ENCODE data around the gene TEAD3. TPM values are rescaled to one million over a fixed set of nuclear protein-coding genes. Genes with fewer than 3 reads are reported as not detected.

TEAD3 gene
- total RNA-seq, 4 donors from 2014 or later = 10.2 to 107 (median 17.2) TPM

DNA sequence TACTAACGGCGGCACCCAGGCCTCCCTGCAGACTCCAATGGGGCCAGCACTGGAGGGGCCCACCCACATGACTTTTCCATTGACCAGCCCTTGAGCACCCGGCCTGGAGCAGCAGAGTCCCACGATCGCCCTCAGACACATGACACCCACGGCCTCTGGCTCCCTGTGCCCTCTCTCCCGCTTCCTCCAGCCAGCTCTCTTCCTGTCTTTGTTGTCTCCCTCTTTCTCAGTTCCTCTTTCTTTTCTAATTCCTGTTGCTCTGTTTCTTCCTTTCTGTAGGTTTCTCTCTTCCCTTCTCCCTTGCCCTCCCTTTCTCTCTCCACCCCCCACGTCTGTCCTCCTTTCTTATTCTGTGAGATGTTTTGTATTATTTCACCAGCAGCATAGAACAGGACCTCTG, 70.8 kb downstream of the TEAD3 start:
- Histone ChIP-seq H3K27ac (no peak overlapping the region), H3K9me3 (no peaks in the 10 kb centered on the region), H3K27me3 (no peaks in the 10 kb centered on the region), H3K4me3 (no peak overlapping the region), H3K36me3 (no peaks in the 10 kb centered on the region), H3K4me1 (no peaks in the 10 kb centered on the region)
- TF ChIP-seq CTCF (IDR thresholded peaks at IDR 0.05) (no peak), POLR2A (IDR thresholded peaks at IDR 0.05) (no peak)
- intact Hi-C loops (cut with DNase I; ENCODE audit: low total_unique reads) = no loop called here
- DNase-seq = no peak

GRCh38 chr6:35425284-35425683, 71.6 kb downstream of the TEAD3 start:
- Histone ChIP-seq H3K27me3 (no peaks in the 10 kb centered on the region), H3K9me3 (no peaks in the 10 kb centered on the region), H3K36me3 (no peaks in the 10 kb centered on the region), H3K4me3 (no peak overlapping the region), H3K27ac (no peak overlapping the region), H3K4me1 (no peaks in the 10 kb centered on the region)
- no peak for TF ChIP-seq POLR2A (IDR thresholded peaks at IDR 0.05)
- no peak for TF ChIP-seq CTCF (IDR thresholded peaks at IDR 0.05)
- intact Hi-C loops (cut with DNase I; ENCODE audit: low total_unique reads) = no loop called here
- no peak for DNase-seq

Small RNAs within 50 kb of the gene (microRNA-seq; reads per million reads assigned to microRNA genes)
- not detected for gene MIR7111 (ENCODE audit: borderline microRNAs expressed, borderline replicate concordance)

Small RNAs within 50 kb of the gene (small RNA-seq; reads per million reads assigned to genes)
- not detected for gene MIR7111

Other genes with a start within 250 kb of the TEAD3 start
- 10 to 100 TPM; 18.9 to 56.1 (median 41.1) TPM for gene ZNF76, start 237.3 kb downstream of the TEAD3 start, total RNA-seq
- gene DEF6, start 199.3 kb downstream of the TEAD3 start, total RNA-seq = 1 to 10 TPM in 3 of 4 donors, under 1 TPM in 1; 0.26 to 8.9 (median 3.1) TPM
- gene PPARD, start 154.5 kb downstream of the TEAD3 start, total RNA-seq = 10 to 100 TPM in 1 of 4 donors, 1 to 10 TPM in 3; 1.5 to 26.6 (median 7.8) TPM
- gene FANCE, start 44.7 kb downstream of the TEAD3 start, total RNA-seq = 10 to 100 TPM in 3 of 4 donors, 1 to 10 TPM in 1; 9.6 to 19.1 (median 11.4) TPM
- gene RPL10A, start 28.7 kb downstream of the TEAD3 start, total RNA-seq = 1,000 to 10,000 TPM; 1,557 to 4,762 (median 2,904) TPM
- gene TULP1, start 15.8 kb upstream of the TEAD3 start, total RNA-seq = 1 to 10 TPM in 3 of 4 donors, not detected in 1; 1.6 to 3.2 (median 2.1) TPM
- gene FKBP5, start 191.8 kb upstream of the TEAD3 start, total RNA-seq = 100 to 1,000 TPM in 2 of 4 donors, 10 to 100 TPM in 2; 35.1 to 197 (median 84.5) TPM
- gene ARMC12, start 240.0 kb upstream of the TEAD3 start, total RNA-seq = 1 to 10 TPM in 2 of 4 donors, not detected in 2; 1.6 TPM